Left lung (tissue), 14 donors: Measurements from ENCODE around the gene CD2AP. TPM values are rescaled to one million over a fixed set of nuclear protein-coding genes. Genes with fewer than 3 reads are reported as not detected.

Experiments
- ATAC-seq: fragments of 200-7000 bp; cut with Tn5 transposase; one replicate; pipeline ENCODE4 v1.9.1; 2020; ENCODE audit warnings: moderate library complexity
- DNase-seq, 4 donors: peaks; one replicate each; pipeline ENCODE4 v3.0.0-alpha.2; 2013 to 2020
- H3K27ac ChIP-seq, 2 donors: fragments of 200-600 bp; sonication (generic) in 1 of 2; one replicate each; pipeline versions ENCODE4 v1.5.0 to v1.8.0; 2020 to 2021
- H3K27me3 ChIP-seq, 2 donors: fragments of 200-600 bp; sonication (generic) in 1 of 2; one replicate each; pipeline versions ENCODE4 v1.5.0 to v1.8.0; 2020 to 2021
- H3K36me3 ChIP-seq, 2 donors: fragments of 200-600 bp; sonication (generic) in 1 of 2; one replicate each; pipeline versions ENCODE4 v1.5.0 to v1.8.0; 2020 to 2021
- H3K4me1 ChIP-seq, 2 donors: fragments of 200-600 bp; one replicate each; pipeline ENCODE4 v1.8.0; 2021
- H3K4me3 ChIP-seq, 2 donors: fragments of 200-600 bp; sonication (generic) in 1 of 2; one replicate each; pipeline versions ENCODE4 v1.5.0 to v1.8.0; 2020 to 2021; ENCODE audit warnings: mild to moderate bottlenecking in 1 of 2
- H3K9me3 ChIP-seq, 2 donors: fragments of 200-600 bp; sonication (generic) in 1 of 2; one replicate each; pipeline versions ENCODE4 v1.5.0 to v1.8.0; 2020 to 2021
- intact Hi-C, 2 donors: fragments of 100-400 bp; cut with DNase I; formaldehyde crosslinking; loops; one replicate each; pipeline versions ENCODE4 v1.11.2 to v1.14.2; 2022
- long read RNA-seq, 12 donors: library from polyadenylated mRNA in 2 of 12; unstranded in 2 of 12; transcript quantifications; one replicate each; pipeline ENCODE4 v2.0.0 and lab custom pipeline, GENCODE V29; 2019 to 2026
- polyA plus RNA-seq, 6 donors: library from polyadenylated mRNA; unstranded; fragments of 120-200 nt; gene quantifications; one replicate each; pipeline ENCODE4 v1.2.1, GENCODE V29; 2013; ENCODE audit not compliant: insufficient read length in 6 of 6
- total RNA-seq, 2 donors: library from RNA; stranded (reverse); fragmentation: NEBNext Ultra II Directional; extraction: Animal tissue kit (Norgen Biotek cat#: 25700); gene quantifications; one replicate each; pipeline ENCODE4 v1.2.1, GENCODE V29; 2021
- TF ChIP-seq, protein P1 (sequence below), 2 donors: fragments of 200-600 bp; sonication (generic) in 1 of 2; IDR thresholded peaks; one replicate each; pipeline versions ENCODE4 v1.5.0 to v1.8.0; 2021; ENCODE audit warnings: antibody characterized with exemption in 2 of 2
- donor health status: DM: no; HTN: yes; CAD: no.
- donor health status: DM: no; HTN: no; CAD: no.

Gene CD2AP, protein sequence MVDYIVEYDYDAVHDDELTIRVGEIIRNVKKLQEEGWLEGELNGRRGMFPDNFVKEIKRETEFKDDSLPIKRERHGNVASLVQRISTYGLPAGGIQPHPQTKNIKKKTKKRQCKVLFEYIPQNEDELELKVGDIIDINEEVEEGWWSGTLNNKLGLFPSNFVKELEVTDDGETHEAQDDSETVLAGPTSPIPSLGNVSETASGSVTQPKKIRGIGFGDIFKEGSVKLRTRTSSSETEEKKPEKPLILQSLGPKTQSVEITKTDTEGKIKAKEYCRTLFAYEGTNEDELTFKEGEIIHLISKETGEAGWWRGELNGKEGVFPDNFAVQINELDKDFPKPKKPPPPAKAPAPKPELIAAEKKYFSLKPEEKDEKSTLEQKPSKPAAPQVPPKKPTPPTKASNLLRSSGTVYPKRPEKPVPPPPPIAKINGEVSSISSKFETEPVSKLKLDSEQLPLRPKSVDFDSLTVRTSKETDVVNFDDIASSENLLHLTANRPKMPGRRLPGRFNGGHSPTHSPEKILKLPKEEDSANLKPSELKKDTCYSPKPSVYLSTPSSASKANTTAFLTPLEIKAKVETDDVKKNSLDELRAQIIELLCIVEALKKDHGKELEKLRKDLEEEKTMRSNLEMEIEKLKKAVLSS
- total RNA-seq (10 to 100 TPM; 38.8 to 46.0 TPM), polyA plus RNA-seq (10 to 100 TPM; 36.6 to 45.5 (median 42.5) TPM)
- long read RNA-seq, donor 1, full-length matches to known transcripts = 4 of 4 reads
- long read RNA-seq, donor 1, partial matches to known transcripts = 0 of 4 reads
- long read RNA-seq, donor 1, other reads (novel, unspliced or antisense) = 0 of 4 reads
- long read RNA-seq, donor 2, full-length matches to known transcripts = 4 of 12 reads
- long read RNA-seq, donor 2, partial matches to known transcripts = 8 of 12 reads
- long read RNA-seq, donor 2, other reads (novel, unspliced or antisense) = 0 of 12 reads
- long read RNA-seq, donor 3, full-length matches to known transcripts = 3 of 3 reads
- long read RNA-seq, donor 3, partial matches to known transcripts = 0 of 3 reads
- long read RNA-seq, donor 3, other reads (novel, unspliced or antisense) = 0 of 3 reads
- long read RNA-seq, donor 4, partial matches to known transcripts = 11 of 11 reads
- long read RNA-seq, donor 4, other reads (novel, unspliced or antisense) = 0 of 11 reads
- long read RNA-seq, donor 5 = 0 reads
- long read RNA-seq, donor 6, full-length matches to known transcripts = 4 of 4 reads
- long read RNA-seq, donor 6, partial matches to known transcripts = 0 of 4 reads
- long read RNA-seq, donor 6, other reads (novel, unspliced or antisense) = 0 of 4 reads
- long read RNA-seq, donor 7, full-length matches to known transcripts = 2 of 2 reads
- long read RNA-seq, donor 7, partial matches to known transcripts = 0 of 2 reads
- long read RNA-seq, donor 7, other reads (novel, unspliced or antisense) = 0 of 2 reads
- long read RNA-seq, donor 8, full-length matches to known transcripts = 6 of 6 reads
- long read RNA-seq, donor 8, partial matches to known transcripts = 0 of 6 reads
- long read RNA-seq, donor 8, other reads (novel, unspliced or antisense) = 0 of 6 reads
- long read RNA-seq, donor 9, full-length matches to known transcripts = 1 of 1 reads
- long read RNA-seq, donor 9, partial matches to known transcripts = 0 of 1 reads
- long read RNA-seq, donor 9, other reads (novel, unspliced or antisense) = 0 of 1 reads
- long read RNA-seq, donor 10, partial matches to known transcripts = 4 of 4 reads
- long read RNA-seq, donor 10, other reads (novel, unspliced or antisense) = 0 of 4 reads
- long read RNA-seq, donor 11, full-length matches to known transcripts = 1 of 14 reads
- long read RNA-seq, donor 11, partial matches to known transcripts = 13 of 14 reads
- long read RNA-seq, donor 11, other reads (novel, unspliced or antisense) = 0 of 14 reads
- long read RNA-seq, donor 12, full-length matches to known transcripts = 4 of 4 reads
- long read RNA-seq, donor 12, partial matches to known transcripts = 0 of 4 reads
- long read RNA-seq, donor 12, other reads (novel, unspliced or antisense) = 0 of 4 reads

DNA sequence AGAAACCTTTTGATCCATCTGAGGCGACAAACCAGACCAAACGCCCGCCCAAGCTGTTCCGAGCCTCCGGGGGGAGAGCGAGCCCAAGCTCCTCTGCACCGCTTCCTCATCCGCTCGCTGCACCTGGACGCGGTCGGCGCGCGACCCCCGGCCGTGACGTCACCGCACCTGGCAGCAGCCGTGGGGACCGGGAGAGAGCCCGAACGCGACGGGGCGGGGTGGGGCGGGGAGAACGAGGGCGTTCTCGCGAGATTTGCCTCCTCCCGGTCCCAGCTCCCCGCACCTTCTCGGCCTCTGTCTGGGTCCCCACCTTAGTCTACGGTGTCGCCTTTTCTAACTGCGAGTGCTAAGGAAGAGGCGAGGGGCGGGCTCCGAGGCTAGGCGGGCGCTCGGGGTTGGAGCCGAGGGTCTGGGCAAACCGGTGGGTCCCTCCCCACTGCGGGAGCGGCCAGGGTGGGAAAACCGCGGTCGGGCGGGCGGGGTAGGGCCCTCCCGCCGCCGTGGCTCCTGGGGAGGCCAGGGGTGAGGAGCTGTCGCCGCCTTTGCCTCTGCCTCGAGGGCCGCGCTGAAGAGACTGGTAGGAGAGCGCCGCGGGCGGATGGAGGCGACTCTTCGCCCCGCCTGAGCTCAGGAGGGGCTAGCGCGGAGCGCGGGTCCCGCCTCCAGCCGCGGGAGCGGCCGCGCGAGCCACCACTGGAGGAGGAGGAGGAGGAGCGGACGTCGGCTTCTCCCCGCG lies at the start of gene CD2AP:
CD2AP (plus strand) TSS at position 293 of the 736 bp plus-strand sequence. CDS start 456 bp downstream, outside the sequence.
- peak; percentile 86 to 94 (median 91) for DNase-seq
- peaks cover 6 to 23% of the 10 kb centered on the region in 2 donors for H3K4me1 ChIP-seq
- ATAC-seq = peak; percentile 90
- TF ChIP-seq, protein P1, sequence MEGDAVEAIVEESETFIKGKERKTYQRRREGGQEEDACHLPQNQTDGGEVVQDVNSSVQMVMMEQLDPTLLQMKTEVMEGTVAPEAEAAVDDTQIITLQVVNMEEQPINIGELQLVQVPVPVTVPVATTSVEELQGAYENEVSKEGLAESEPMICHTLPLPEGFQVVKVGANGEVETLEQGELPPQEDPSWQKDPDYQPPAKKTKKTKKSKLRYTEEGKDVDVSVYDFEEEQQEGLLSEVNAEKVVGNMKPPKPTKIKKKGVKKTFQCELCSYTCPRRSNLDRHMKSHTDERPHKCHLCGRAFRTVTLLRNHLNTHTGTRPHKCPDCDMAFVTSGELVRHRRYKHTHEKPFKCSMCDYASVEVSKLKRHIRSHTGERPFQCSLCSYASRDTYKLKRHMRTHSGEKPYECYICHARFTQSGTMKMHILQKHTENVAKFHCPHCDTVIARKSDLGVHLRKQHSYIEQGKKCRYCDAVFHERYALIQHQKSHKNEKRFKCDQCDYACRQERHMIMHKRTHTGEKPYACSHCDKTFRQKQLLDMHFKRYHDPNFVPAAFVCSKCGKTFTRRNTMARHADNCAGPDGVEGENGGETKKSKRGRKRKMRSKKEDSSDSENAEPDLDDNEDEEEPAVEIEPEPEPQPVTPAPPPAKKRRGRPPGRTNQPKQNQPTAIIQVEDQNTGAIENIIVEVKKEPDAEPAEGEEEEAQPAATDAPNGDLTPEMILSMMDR (IDR thresholded peaks at IDR 0.05) = peak in 1 of 2 donors; percentile 3
- H3K36me3 ChIP-seq = no peaks in the 10 kb centered on the region
- H3K9me3 ChIP-seq = no peaks in the 10 kb centered on the region
- no peaks in the 10 kb centered on the region for H3K27me3 ChIP-seq
- intact Hi-C loops = no loop called here
- H3K4me3 ChIP-seq = peak within 1 kb of the TSS; percentile 77 to 80
- H3K27ac ChIP-seq = peak within 1 kb of the TSS; percentile 93 to 97

DNA sequence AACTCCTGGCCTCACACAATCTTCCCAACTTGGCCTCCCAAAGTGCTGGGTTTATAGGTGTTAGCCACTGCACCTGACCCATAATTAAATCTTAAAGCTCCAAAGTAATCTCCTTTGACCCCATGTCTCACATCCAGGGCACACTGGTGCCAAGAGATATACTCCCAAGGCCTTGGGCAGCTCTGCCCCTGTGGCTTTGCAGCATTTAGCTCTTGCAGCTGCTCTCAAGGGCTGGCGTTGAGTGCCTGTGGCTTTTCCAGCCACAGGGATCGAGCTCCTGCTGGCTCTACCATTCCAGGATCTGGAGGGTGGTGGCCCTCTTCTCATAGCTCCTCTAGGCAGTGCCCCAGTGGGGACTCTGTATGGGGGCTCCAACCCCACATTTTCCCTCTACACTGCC lies 49.3 kb upstream of the CD2AP start:
- H3K36me3 ChIP-seq = no peaks in the 10 kb centered on the region
- no peaks in the 10 kb centered on the region for H3K4me1 ChIP-seq
- no peak for ATAC-seq
- H3K27me3 ChIP-seq = no peaks in the 10 kb centered on the region
- no peak overlapping the region for H3K4me3 ChIP-seq
- peaks cover 0 to 27% of the 10 kb centered on the region in 2 donors for H3K9me3 ChIP-seq
- intact Hi-C loops = no loop called here
- no peak overlapping the region for H3K27ac ChIP-seq
- DNase-seq = no peak
- TF ChIP-seq, protein P1 (IDR thresholded peaks at IDR 0.05) = no peak

GRCh38 chr6:47428746-47429664 lies 48.6 kb upstream of the CD2AP start:
- intact Hi-C loops = no loop called here
- no peaks in the 10 kb centered on the region for H3K4me1 ChIP-seq
- ATAC-seq = no peak
- TF ChIP-seq, protein P1 (IDR thresholded peaks at IDR 0.05) = no peak
- no peak overlapping the region for H3K27ac ChIP-seq
- no peaks in the 10 kb centered on the region for H3K27me3 ChIP-seq
- peaks cover 0 to 27% of the 10 kb centered on the region in 2 donors for H3K9me3 ChIP-seq
- no peaks in the 10 kb centered on the region for H3K36me3 ChIP-seq
- DNase-seq = no peak
- no peak overlapping the region for H3K4me3 ChIP-seq
